Amygdala (tissue), 56 donors: ENCODE results near the gene SEMA4B.

ENCODE experiments used
- DNase-seq, 56 donors: peaks; one replicate each; lab custom pipeline; 2025; lab: John Stamatoyannopoulos, UW

SEMA4B gene

DNA sequence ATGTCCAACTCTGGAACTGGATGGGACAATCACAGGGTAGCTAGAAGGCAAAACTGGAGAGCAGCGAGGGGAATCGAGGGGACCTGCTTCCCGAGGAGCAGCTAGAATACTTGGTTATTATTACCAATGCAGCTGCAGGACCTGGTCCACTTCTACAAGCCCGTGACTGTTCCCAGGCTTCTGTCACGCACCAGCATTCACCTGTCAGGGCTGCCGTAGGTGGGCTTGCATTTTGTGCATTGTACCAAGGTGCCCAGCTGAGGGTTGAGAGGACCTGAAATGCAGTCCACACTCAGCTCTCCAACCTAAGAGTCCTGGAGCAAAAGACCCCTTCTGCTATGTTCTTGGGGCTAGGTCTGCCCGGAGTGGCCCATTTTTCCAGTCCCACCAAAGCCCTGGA lies 2.3 kb downstream of the SEMA4B start:
- no peak for DNase-seq

- DNase-seq, result peak in 21 of 56 donors; percentile 9 to 57 (median 36)
Observed at GRCh38 chr15:90203922-90204321, 2.8 kb downstream of the SEMA4B start.

- peak in 18 of 56 donors; percentile 9 to 65 (median 32) for DNase-seq
Observed at GRCh38 chr15:90205050-90205848, 4.1 kb downstream of the SEMA4B start.

- DNase-seq, result no peak
Observed at GRCh38 chr15:90205886-90206285, 4.8 kb downstream of the SEMA4B start.

- DNase-seq, result no peak
Observed at GRCh38 chr15:90207252-90207651, 6.1 kb downstream of the SEMA4B start.

GRCh38 chr15:90208356-90208755 lies 7.2 kb downstream of the SEMA4B start:
- DNase-seq, result no peak

- DNase-seq, result no peak
Observed at GRCh38 chr15:90209591-90209990, 8.5 kb downstream of the SEMA4B start.

GRCh38 chr15:90210593-90210992 lies 9.5 kb downstream of the SEMA4B start:
- no peak for DNase-seq

DNA sequence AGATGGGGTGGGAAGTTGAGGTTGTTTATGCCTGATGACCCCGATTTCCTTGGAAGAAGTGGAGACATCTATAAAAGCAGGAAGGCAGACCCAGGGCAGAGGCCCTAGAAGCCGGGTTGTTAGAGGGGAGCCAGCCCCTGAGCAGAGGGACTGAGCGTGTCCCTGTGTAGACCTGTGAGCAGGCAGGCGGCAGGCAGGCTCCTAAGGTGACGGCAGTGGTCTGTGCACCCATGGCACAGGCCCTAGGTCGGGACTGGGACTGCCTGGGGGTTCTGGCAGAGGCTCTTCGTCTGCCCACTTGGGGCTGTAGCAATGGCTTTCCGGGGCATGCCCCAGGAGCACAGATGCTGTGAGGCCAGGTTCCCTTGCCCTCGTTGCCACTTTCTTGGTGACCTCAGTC lies 9.9 kb downstream of the SEMA4B start:
- no peak for DNase-seq

DNA sequence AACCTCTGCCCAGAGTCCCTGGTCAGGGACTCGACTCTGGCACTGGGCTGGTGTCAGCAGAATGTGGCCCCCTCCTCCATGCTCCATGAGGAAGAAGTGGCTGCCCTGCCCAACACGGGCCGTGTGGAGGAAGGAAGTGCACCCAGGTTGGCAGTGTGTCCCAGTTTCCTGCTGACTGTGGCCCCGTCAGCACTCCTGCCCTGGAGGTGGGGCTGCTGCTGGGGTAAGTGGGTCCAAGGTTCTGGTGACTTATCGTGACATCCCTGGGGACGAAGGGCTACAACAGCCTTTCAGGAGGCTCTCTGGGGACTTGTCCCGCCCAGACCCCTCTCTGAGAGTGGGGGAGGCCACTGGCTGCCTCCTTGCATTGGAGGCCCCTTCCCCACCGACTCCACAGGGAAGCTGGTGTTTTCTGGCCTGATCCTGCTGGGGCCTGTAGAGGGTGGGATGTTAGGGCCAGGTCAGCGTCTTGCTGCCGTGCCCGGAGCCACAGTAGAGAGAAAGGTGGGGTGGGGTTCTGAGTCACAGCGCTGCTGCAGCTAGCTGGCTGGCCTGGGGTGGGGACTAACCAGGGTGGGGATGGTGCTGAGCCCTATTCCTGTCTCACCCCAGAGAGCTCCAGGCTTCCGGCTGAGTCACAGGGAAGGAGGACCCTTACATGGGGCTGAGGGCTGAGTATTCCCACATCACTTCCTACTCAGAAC lies 10.5 kb downstream of the SEMA4B start:
- DNase-seq, result no peak

DNA sequence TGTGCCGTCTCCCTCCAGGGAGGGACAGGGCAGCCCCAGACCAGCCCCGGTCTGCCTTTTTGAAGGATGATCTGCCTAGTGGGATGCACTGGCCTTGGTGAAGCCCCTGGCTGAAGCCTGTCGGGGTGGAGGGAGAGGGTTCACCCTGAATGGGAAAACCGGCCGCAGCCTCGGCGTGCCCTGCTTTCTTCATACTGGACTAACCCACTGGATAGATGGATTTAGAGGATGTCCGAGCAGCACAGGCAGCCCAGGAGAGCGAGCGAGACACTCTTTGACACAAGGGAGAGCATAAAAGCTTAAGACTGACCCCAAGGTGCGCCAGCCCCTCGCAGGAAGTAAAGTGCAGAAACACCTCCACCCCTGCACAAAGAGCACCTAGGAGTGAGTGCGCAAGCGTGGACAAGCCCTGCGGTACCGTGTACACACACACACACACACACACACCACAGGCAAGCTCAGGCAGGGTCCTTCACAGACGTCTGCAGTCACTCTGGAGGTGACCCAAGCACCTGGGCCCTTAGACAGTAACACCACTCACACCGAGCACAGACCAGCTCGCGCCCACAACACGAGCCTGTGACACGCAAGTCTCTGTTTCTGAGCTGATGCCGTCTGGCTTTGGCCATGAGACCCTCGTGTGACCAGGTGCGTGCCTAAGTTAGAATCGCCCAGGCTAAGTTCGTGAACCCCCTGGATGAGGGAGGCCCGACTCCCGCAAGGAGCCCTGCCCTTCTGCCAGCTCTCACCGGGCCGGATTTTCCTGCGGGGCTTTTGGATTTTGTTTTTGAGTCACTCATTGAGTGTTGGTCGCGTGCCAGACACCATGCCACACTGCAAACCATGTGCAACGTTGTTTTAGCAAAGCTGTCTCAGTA lies 11.3 kb downstream of the SEMA4B start:
- DNase-seq, result peak in 1 of 56 donors; percentile 49

GRCh38 chr15:90213122-90213817 lies 12.1 kb downstream of the SEMA4B start:
- no peak for DNase-seq

DNA sequence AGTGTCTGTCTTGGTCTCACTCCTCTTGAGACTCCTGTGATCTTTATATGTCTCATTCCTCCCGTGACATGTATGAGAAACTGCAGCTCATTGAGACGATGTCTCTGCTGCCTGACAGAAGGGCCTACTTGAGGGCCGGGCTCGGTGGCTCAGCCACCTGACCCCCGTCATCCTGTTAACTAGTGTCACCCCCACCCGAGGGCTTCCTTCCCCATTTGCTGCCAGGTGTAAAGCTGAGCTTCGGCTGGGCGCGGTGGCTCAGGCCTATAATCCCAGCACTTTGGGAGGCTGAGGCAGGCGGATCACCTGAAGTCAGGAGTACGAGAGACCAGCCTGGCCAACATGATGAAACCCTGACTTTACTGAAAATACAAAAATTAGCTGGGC lies 12.7 kb downstream of the SEMA4B start:
- no peak for DNase-seq

- DNase-seq, result no peak
Observed at GRCh38 chr15:90214553-90215196, 13.5 kb downstream of the SEMA4B start.

- no peak for DNase-seq
Observed at GRCh38 chr15:90217671-90218394, 16.7 kb downstream of the SEMA4B start.

- peak in 10 of 56 donors; percentile 13 to 42 (median 22) for DNase-seq
Observed at GRCh38 chr15:90219421-90220141, 18.5 kb downstream of the SEMA4B start.

GRCh38 chr15:90221246-90221900 lies 20.2 kb downstream of the SEMA4B start:
- peak in 52 of 56 donors; percentile 16 to 84 (median 62) for DNase-seq

GRCh38 chr15:90222547-90222946 lies 21.4 kb downstream of the SEMA4B start:
- DNase-seq, result no peak
